K562 (cell line): ENCODE data around the gene EPGN. TPM values are rescaled to one million over a fixed set of nuclear protein-coding genes. Genes with fewer than 3 reads are reported as not detected.
A peak's percentile ranks its signal among the peaks of the same experiment; 100 is the strongest.

Source experiments
- BMI1 ChIP-seq: fragments of 150-350 bp; IDR thresholded peaks from 2 replicates; pipeline ENCODE4 v1.6.1; 2014; ENCODE audit warnings: low read length
- PTBP1 ChIP-seq: fragments of 200-400 bp; formaldehyde crosslinking; IDR thresholded peaks from 2 replicates; pipeline ENCODE4 v1.6.1; 2017; ENCODE audit warnings: low read depth, low read length
- polyA plus RNA-seq, 8 experiments: library from polyadenylated mRNA; depleted of rRNA in 4 of 8; stranded (reverse) in 5 of 8; unstranded in 3 of 8; fragments of >200 nt; fragmentation: Nextera tagmentation in 2 of 8; fragmentation: Illumina TruSeq in 1 of 8; extraction: Ambion mirVana in 2 of 8; extraction: Trizol in 1 of 8; gene quantifications; 2 replicates each; pipeline versions ENCODE4 v1.2.1 to v1.2.3, GENCODE V29; 2011 to 2014; ENCODE audit warnings: inconsistent platforms in 1 of 8, missing spikeins in 1 of 8
- total RNA-seq, 7 experiments: library from RNA; depleted of rRNA in 6 of 7; stranded (reverse); fragments of >200 nt in 6 of 7; fragmentation: Illumina TruSeq in 2 of 7; extraction: Trizol in 2 of 7; gene quantifications; 2 replicates each; pipeline versions ENCODE4 v1.2.1 to v1.2.3, GENCODE V29; 2011 to 2021; ENCODE audit warnings: low replicate concordance in 1 of 7
- TF ChIP-seq, protein P1 (sequence below): fragments of 450-650 bp; IDR thresholded peaks from 2 replicates; pipeline ENCODE4 v1.6.1; 2017; ENCODE audit warnings: antibody characterized with exemption, mild to moderate bottlenecking
- TF ChIP-seq, protein P2 (sequence below): fragments of 450-650 bp; IDR thresholded peaks from 2 replicates; pipeline ENCODE4 v1.6.1; 2016; ENCODE audit warnings: mild to moderate bottlenecking, moderate library complexity
- TF ChIP-seq, protein P3 (sequence below), 2 experiments: fragments of 150-350 bp in 1 of 2; IDR thresholded peaks; 2 replicates each; pipeline ENCODE4 v1.6.1; 2012 to 2016; ENCODE audit warnings: low read depth in 2 of 2, low read length in 2 of 2, mild to moderate bottlenecking in 1 of 2, moderate library complexity in 1 of 2
- TF ChIP-seq, protein P4 (sequence below): fragments of 450-650 bp; IDR thresholded peaks from 2 replicates; pipeline ENCODE4 v1.7.0; 2016; ENCODE audit warnings: borderline replicate concordance

EPGN gene
- total and polyA plus RNA-seq, 9 of the 15 experiments (the other 6 are each of a cell fraction or from before 2014, with no cell fraction given): 0.10 to 0.56 TPM; not detected in 7

DNA sequence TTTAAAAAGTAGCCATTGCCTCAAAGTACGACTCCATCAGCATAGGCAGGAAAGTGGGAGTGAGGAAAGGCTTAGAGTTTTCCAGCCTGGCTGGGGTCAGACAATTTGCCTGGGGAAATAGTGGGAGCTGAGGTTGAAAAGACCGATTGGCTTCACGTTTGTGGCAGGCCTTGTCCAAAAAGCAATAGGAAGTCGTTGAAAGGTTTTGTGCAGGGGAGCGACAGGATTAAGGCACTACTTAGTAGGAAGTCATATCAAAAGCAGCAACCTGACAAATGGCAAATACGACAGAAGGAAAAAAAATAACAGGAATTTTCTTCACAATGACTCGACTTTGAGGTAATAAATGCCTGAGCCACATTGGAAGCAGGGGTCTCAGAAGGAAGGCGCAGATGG is 56.0 kb downstream of the EPGN start (continued):
- TF ChIP-seq, protein P1, sequence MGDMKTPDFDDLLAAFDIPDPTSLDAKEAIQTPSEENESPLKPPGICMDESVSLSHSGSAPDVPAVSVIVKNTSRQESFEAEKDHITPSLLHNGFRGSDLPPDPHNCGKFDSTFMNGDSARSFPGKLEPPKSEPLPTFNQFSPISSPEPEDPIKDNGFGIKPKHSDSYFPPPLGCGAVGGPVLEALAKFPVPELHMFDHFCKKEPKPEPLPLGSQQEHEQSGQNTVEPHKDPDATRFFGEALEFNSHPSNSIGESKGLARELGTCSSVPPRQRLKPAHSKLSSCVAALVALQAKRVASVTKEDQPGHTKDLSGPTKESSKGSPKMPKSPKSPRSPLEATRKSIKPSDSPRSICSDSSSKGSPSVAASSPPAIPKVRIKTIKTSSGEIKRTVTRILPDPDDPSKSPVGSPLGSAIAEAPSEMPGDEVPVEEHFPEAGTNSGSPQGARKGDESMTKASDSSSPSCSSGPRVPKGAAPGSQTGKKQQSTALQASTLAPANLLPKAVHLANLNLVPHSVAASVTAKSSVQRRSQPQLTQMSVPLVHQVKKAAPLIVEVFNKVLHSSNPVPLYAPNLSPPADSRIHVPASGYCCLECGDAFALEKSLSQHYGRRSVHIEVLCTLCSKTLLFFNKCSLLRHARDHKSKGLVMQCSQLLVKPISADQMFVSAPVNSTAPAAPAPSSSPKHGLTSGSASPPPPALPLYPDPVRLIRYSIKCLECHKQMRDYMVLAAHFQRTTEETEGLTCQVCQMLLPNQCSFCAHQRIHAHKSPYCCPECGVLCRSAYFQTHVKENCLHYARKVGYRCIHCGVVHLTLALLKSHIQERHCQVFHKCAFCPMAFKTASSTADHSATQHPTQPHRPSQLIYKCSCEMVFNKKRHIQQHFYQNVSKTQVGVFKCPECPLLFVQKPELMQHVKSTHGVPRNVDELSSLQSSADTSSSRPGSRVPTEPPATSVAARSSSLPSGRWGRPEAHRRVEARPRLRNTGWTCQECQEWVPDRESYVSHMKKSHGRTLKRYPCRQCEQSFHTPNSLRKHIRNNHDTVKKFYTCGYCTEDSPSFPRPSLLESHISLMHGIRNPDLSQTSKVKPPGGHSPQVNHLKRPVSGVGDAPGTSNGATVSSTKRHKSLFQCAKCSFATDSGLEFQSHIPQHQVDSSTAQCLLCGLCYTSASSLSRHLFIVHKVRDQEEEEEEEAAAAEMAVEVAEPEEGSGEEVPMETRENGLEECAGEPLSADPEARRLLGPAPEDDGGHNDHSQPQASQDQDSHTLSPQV: no peak; the same call in 1 of the 2 replicates
- TF ChIP-seq BMI1: no peak
- TF ChIP-seq, protein P2, sequence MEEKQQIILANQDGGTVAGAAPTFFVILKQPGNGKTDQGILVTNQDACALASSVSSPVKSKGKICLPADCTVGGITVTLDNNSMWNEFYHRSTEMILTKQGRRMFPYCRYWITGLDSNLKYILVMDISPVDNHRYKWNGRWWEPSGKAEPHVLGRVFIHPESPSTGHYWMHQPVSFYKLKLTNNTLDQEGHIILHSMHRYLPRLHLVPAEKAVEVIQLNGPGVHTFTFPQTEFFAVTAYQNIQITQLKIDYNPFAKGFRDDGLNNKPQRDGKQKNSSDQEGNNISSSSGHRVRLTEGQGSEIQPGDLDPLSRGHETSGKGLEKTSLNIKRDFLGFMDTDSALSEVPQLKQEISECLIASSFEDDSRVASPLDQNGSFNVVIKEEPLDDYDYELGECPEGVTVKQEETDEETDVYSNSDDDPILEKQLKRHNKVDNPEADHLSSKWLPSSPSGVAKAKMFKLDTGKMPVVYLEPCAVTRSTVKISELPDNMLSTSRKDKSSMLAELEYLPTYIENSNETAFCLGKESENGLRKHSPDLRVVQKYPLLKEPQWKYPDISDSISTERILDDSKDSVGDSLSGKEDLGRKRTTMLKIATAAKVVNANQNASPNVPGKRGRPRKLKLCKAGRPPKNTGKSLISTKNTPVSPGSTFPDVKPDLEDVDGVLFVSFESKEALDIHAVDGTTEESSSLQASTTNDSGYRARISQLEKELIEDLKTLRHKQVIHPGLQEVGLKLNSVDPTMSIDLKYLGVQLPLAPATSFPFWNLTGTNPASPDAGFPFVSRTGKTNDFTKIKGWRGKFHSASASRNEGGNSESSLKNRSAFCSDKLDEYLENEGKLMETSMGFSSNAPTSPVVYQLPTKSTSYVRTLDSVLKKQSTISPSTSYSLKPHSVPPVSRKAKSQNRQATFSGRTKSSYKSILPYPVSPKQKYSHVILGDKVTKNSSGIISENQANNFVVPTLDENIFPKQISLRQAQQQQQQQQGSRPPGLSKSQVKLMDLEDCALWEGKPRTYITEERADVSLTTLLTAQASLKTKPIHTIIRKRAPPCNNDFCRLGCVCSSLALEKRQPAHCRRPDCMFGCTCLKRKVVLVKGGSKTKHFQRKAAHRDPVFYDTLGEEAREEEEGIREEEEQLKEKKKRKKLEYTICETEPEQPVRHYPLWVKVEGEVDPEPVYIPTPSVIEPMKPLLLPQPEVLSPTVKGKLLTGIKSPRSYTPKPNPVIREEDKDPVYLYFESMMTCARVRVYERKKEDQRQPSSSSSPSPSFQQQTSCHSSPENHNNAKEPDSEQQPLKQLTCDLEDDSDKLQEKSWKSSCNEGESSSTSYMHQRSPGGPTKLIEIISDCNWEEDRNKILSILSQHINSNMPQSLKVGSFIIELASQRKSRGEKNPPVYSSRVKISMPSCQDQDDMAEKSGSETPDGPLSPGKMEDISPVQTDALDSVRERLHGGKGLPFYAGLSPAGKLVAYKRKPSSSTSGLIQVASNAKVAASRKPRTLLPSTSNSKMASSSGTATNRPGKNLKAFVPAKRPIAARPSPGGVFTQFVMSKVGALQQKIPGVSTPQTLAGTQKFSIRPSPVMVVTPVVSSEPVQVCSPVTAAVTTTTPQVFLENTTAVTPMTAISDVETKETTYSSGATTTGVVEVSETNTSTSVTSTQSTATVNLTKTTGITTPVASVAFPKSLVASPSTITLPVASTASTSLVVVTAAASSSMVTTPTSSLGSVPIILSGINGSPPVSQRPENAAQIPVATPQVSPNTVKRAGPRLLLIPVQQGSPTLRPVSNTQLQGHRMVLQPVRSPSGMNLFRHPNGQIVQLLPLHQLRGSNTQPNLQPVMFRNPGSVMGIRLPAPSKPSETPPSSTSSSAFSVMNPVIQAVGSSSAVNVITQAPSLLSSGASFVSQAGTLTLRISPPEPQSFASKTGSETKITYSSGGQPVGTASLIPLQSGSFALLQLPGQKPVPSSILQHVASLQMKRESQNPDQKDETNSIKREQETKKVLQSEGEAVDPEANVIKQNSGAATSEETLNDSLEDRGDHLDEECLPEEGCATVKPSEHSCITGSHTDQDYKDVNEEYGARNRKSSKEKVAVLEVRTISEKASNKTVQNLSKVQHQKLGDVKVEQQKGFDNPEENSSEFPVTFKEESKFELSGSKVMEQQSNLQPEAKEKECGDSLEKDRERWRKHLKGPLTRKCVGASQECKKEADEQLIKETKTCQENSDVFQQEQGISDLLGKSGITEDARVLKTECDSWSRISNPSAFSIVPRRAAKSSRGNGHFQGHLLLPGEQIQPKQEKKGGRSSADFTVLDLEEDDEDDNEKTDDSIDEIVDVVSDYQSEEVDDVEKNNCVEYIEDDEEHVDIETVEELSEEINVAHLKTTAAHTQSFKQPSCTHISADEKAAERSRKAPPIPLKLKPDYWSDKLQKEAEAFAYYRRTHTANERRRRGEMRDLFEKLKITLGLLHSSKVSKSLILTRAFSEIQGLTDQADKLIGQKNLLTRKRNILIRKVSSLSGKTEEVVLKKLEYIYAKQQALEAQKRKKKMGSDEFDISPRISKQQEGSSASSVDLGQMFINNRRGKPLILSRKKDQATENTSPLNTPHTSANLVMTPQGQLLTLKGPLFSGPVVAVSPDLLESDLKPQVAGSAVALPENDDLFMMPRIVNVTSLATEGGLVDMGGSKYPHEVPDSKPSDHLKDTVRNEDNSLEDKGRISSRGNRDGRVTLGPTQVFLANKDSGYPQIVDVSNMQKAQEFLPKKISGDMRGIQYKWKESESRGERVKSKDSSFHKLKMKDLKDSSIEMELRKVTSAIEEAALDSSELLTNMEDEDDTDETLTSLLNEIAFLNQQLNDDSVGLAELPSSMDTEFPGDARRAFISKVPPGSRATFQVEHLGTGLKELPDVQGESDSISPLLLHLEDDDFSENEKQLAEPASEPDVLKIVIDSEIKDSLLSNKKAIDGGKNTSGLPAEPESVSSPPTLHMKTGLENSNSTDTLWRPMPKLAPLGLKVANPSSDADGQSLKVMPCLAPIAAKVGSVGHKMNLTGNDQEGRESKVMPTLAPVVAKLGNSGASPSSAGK: 0 out of 2 replicates have a peak, but pooled peaks have one; percentile 16
- no peak for TF ChIP-seq PTBP1
- TF ChIP-seq, protein P3, sequence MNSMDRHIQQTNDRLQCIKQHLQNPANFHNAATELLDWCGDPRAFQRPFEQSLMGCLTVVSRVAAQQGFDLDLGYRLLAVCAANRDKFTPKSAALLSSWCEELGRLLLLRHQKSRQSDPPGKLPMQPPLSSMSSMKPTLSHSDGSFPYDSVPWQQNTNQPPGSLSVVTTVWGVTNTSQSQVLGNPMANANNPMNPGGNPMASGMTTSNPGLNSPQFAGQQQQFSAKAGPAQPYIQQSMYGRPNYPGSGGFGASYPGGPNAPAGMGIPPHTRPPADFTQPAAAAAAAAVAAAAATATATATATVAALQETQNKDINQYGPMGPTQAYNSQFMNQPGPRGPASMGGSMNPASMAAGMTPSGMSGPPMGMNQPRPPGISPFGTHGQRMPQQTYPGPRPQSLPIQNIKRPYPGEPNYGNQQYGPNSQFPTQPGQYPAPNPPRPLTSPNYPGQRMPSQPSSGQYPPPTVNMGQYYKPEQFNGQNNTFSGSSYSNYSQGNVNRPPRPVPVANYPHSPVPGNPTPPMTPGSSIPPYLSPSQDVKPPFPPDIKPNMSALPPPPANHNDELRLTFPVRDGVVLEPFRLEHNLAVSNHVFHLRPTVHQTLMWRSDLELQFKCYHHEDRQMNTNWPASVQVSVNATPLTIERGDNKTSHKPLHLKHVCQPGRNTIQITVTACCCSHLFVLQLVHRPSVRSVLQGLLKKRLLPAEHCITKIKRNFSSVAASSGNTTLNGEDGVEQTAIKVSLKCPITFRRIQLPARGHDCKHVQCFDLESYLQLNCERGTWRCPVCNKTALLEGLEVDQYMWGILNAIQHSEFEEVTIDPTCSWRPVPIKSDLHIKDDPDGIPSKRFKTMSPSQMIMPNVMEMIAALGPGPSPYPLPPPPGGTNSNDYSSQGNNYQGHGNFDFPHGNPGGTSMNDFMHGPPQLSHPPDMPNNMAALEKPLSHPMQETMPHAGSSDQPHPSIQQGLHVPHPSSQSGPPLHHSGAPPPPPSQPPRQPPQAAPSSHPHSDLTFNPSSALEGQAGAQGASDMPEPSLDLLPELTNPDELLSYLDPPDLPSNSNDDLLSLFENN (IDR thresholded peaks at IDR 0.05; ENCODE audit: low read depth in 2 of 2, low read length in 2 of 2): no peak
- TF ChIP-seq, protein P4, sequence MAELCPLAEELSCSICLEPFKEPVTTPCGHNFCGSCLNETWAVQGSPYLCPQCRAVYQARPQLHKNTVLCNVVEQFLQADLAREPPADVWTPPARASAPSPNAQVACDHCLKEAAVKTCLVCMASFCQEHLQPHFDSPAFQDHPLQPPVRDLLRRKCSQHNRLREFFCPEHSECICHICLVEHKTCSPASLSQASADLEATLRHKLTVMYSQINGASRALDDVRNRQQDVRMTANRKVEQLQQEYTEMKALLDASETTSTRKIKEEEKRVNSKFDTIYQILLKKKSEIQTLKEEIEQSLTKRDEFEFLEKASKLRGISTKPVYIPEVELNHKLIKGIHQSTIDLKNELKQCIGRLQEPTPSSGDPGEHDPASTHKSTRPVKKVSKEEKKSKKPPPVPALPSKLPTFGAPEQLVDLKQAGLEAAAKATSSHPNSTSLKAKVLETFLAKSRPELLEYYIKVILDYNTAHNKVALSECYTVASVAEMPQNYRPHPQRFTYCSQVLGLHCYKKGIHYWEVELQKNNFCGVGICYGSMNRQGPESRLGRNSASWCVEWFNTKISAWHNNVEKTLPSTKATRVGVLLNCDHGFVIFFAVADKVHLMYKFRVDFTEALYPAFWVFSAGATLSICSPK: no peak
